DND-41 (cell line): ENCODE measurements around the gene SIPA1L3.

ENCODE experiments used
- EZH2 ChIP-seq: IDR thresholded peaks from 3 replicates; pipeline ENCODE4 v1.6.1; 2012; ENCODE audit warnings: borderline replicate concordance, low read depth, mild to moderate bottlenecking, moderate library complexity, low read length, inconsistent platforms; ENCODE audit not compliant: severe bottlenecking
- TF ChIP-seq, protein P1 (sequence below): IDR thresholded peaks from 2 replicates; pipeline ENCODE4 v1.5.1; 2012; ENCODE audit warnings: borderline replicate concordance, low read length, moderate library complexity, mild to moderate bottlenecking; ENCODE audit not compliant: poor library complexity, severe bottlenecking; ENCODE audit errors: extremely low read depth

DNA sequence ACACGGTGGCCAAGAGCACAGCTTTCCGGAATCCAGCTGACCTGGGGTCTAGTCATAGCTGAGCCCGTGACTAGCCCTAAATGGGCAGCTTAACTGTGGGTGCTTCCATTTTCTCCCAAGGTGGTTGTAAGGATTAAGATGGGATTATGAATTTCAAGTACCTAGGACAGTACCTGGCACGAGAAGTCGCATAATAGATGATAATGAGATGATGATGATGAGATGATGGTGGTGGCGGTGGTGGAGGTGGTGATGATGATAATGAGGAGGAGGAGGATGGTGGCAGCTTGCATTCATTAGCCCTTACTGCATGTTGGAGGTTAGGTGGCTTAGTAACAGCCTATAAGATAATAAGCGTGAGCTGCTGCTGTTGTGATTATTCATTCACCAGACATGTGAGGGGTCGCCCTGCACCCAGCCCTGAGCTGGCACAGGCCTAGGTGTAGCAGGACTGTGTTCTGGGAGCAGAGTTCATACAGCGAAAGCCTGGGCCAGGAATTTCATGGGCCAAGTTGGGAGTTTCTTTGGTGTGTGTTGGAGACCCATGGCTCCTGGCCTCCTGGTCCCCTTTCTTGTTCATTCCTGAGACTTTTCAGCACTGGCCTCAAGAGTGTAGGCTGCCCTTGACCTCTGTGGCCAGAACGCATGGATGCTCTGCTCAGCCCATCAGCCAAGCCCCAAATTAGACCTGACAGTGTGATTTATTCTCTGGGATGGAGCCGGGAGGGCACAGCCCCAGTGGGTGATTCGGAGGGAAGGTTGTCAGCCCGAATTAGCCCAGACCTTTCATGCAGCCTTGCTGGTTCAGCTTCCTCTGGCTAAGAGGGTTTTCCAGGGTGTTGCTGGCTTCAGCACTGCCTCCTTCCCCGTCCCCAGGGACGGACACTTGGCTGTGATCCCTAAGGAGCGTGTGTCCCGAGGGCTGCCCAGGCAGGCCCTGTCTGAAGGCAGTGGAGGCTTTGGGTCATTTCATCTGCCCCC lies 128.8 kb downstream of the SIPA1L3 start:
- TF ChIP-seq, protein P1, sequence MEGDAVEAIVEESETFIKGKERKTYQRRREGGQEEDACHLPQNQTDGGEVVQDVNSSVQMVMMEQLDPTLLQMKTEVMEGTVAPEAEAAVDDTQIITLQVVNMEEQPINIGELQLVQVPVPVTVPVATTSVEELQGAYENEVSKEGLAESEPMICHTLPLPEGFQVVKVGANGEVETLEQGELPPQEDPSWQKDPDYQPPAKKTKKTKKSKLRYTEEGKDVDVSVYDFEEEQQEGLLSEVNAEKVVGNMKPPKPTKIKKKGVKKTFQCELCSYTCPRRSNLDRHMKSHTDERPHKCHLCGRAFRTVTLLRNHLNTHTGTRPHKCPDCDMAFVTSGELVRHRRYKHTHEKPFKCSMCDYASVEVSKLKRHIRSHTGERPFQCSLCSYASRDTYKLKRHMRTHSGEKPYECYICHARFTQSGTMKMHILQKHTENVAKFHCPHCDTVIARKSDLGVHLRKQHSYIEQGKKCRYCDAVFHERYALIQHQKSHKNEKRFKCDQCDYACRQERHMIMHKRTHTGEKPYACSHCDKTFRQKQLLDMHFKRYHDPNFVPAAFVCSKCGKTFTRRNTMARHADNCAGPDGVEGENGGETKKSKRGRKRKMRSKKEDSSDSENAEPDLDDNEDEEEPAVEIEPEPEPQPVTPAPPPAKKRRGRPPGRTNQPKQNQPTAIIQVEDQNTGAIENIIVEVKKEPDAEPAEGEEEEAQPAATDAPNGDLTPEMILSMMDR: no peak
- no peak for TF ChIP-seq EZH2
